ENCODE results near the gene SPRR2B. TPM values are rescaled to one million over a fixed set of nuclear protein-coding genes. Genes with fewer than 3 reads are reported as not detected.
"Not testable (repeated sequence)": the region's sequence is repeated elsewhere in the genome, so short reads cannot be mapped to it uniquely, and the experiment has no call there.

The SPRR2B gene
- polyA plus RNA-seq, 1 donor = not detected

DNA sequence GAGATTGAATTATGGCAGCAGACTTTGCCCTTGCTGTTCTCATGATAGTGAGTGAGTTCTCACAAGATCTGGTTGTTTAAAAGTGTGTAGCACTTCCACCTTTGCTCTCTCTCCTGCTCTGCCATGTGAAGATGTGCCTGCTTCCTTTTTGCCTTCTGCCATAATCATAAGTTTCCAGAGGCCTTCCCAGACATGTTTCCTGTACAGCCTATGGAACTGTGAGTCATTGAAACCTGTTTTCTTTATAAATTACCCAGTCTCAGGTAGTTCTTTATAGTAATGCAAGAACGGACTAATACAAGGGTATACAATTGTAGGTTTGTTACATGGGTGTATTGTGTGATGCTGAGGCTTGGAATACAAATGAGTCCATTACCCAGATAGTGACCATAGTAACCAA, 36.2 kb downstream of the SPRR2B start:
- no peak for DNase-seq (ENCODE audit: low read depth)

DNA sequence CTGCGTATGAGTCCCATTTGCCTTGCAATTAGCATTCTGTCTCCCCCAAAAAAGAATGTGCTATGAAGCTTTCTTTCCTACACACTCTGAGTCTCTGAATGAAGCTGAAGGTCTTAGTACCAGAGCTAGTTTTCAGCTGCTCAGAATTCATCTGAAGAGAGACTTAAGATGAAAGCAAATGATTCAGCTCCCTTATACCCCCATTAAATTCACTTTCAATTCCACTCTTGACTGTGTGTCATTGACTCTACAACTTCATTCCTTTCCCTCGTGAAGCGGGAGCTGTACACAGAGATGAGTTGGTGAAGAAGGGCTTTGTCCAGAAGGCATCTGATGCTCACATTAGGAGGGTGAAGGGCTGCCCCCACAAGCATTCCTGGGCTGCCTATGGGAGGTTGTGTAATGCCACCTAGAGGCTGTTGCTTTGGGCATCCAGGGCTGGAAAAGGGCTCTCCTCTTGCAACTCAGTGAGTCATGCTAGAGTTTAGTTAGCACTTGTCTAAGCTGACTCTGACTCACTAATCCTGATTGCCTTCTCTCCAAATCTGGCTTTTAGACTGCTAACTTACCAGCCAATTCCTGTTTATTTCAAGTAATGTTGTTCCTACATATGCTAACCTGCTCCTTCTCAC, 38.6 kb downstream of the SPRR2B start:
- no peak for DNase-seq (ENCODE audit: low read depth)

DNA sequence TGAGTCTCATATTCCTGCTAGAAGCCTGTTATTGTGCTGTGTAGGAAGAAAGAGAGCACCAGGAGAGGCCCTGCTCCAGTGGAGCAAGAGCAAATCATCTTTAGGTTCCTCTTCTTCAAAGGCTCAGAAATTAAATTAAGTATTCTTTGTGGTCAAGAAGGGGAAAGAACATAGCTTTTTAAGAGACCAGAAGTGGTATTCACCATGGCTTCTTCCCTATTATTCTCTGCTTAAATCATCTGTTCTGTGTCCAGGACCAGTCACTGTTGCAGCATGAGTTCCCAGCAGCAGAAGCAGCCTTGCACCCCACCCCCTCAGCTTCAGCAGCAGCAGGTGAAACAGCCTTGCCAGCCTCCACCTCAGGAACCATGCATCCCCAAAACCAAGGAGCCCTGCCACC, 39.3 kb downstream of the SPRR2B start:
- no peak for DNase-seq (ENCODE audit: low read depth)

DNA sequence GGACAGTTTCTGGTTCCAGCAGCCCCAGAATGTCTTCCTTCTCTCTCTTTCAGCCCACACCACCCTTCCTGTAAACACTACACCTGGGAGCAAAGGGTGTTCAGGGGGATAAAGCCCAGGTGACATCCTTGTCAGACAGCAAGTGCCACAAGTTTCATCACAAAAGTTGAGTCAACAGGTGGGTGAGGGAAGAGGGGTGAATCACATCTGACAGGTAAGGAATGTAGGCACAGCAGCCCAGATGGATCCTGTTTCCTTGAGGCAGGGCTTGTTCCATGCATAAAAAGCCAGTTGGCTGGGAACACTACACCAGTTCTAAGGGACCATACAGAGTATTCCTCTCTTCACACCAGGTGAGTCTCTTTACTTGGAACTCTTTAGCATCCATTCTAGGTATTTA, 40.5 kb downstream of the SPRR2B start, which contains the start of gene SPRR1B:
SPRR1B (plus strand) TSS at position 309 of the 400 bp plus-strand sequence. CDS start 1,143 bp downstream, outside the sequence.
- no peak for DNase-seq (ENCODE audit: low read depth)

DNA sequence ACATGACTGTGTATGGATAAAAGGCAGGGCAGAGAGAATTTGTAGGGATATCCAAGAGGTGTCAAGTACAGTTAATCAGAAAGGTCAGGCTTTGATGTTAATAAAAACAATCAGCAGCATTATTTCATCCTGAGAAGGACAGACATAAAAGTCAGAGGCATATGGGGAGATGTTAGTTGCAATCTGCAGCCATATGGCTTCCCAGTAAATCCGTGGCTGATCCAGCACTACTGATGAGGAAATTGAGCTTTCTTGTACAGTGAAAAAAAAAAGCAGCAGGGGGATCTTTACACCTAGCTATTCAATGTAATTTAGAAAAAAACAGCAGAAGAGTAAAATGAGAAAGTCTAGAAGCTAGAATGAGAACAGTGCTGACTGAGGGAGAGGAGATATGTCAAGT, 42.6 kb downstream of the SPRR2B start:
- no peak for DNase-seq (ENCODE audit: low read depth)

DNA sequence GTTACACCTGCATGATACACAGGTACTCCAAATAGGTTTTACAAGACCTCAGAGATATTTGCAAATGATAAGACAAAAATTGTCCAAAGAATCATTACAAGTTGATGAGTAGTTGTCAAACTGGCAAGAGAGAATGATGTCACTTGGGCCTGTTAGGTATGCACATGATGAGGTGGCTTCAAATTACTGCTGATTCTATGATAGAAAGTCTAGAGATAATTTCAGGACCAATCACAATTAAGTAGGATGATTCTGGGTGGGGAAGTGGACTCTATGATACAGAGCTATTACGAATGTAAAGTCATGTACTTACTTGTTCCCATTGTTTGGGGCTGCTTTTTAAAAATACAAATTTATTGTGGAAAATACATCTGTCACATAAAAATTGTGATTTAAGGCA, 45.6 kb downstream of the SPRR2B start:
- no peak for DNase-seq (ENCODE audit: low read depth)

DNA sequence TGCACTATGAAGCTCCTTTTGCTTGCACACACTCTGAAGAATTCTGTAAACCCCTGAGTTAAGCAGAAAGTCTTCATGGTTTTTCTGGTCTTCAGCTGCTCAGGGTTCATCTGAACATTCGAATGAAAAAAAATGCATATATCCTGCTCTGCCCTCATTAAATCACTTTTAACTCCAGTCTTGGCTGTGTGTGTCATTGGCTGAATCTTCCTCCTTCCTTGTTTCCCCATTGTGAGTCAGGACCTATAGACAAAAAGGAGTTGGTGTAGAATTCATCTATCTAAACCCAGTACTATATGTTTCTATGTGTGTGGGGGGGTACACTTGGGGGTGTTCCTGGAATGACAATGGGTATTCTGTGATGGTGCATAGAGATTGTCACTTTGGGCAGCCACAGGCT, 47.0 kb downstream of the SPRR2B start:
- no peak for DNase-seq (ENCODE audit: low read depth)

DNA sequence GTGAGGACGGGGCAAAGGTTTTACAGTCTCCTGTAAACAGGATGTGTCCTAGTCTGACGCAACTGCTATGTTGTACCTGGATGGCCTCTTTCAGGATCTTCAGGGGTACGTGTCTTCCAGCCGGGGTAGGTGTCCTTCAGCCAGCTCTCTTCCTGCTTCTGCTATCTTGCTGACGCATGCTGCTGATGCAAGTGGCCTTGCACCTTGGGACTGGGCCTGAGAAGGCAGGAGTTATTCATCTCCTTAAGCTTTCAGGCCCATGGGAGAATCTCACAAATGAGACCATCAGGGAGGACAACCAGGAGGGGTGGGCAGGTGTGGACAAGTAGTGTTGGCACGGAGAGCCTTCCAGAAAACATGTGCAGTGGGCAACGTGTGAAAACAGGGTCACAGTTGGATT, 48.3 kb downstream of the SPRR2B start:
- DNase-seq (ENCODE audit: low read depth) = no peak

DNA sequence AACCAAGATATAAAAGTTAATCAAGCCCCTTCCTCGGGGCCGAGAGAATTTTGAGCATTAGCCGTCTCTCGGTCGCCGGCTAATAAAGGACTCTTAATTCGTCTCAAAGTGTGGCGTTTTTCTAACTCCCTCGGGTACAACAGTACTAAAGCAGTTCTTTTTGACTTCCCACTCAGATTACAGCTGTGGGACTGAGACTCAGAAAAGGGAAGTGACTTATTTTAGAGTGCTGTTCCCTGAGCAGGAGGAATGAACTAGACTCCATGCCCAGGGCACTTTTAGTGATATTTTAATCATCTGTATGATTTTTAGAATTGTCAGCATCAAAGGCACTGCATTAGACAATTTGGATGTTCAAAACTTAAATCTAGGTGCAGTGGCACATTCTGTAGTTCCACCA, 49.1 kb downstream of the SPRR2B start:
- not testable (repeated sequence) for DNase-seq (ENCODE audit: low read depth)

DNA sequence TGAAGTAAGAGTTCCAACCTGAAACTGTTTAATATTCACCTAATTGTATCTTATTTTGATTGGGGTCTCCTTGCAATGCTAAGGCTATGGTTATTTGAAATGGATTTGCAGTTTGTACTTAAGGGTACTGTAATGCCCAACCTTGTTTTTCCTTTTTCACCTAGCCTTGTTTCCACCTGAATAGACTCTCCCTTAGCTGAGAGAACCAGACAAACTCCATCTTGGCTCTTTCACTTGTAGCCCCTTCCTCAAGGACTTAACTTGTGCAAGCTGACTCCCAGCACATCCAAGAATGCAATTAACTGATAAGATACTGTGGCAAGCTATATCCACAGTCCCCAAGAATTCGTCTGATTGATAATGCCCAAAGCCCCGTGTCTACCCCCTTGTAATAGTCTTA, 49.6 kb downstream of the SPRR2B start:
- DNase-seq (ENCODE audit: low read depth) = not testable (repeated sequence)

Other genes starting within 250 kb of the SPRR2B start
- gene LCE1A, start 244.1 kb downstream of the SPRR2B start, polyA plus RNA-seq (ENCODE audit: insufficient read length) = not detected
- not detected for gene LCE6A, start 228.8 kb downstream of the SPRR2B start, polyA plus RNA-seq (ENCODE audit: insufficient read length)
- gene LCE7A, start 211.6 kb downstream of the SPRR2B start, polyA plus RNA-seq (ENCODE audit: insufficient read length) = not detected
- gene SMCP, start 193.3 kb downstream of the SPRR2B start, polyA plus RNA-seq (ENCODE audit: insufficient read length) = not detected
- gene IVL, start 163.1 kb downstream of the SPRR2B start, polyA plus RNA-seq (ENCODE audit: insufficient read length) = not detected
- not detected for gene SPRR5, start 124.4 kb downstream of the SPRR2B start, polyA plus RNA-seq (ENCODE audit: insufficient read length)
- not detected for gene SPRR4, start 101.0 kb downstream of the SPRR2B start, polyA plus RNA-seq (ENCODE audit: insufficient read length)
- gene SPRR1A, start 87.5 kb downstream of the SPRR2B start, polyA plus RNA-seq (ENCODE audit: insufficient read length) = not detected
- not detected for gene SPRR3, start 69.9 kb downstream of the SPRR2B start, polyA plus RNA-seq (ENCODE audit: insufficient read length)
- not detected for gene SPRR1B, start 40.4 kb downstream of the SPRR2B start, polyA plus RNA-seq (ENCODE audit: insufficient read length)
- not detected for gene SPRR2D, start 30.5 kb downstream of the SPRR2B start, polyA plus RNA-seq (ENCODE audit: insufficient read length)
- gene SPRR2A, start 14.1 kb downstream of the SPRR2B start, polyA plus RNA-seq (ENCODE audit: insufficient read length) = not detected
- gene SPRR2E, start 22.9 kb upstream of the SPRR2B start, polyA plus RNA-seq (ENCODE audit: insufficient read length) = not detected
- gene SPRR2F, start 41.9 kb upstream of the SPRR2B start, polyA plus RNA-seq (ENCODE audit: insufficient read length) = not detected
- gene SPRR2G, start 79.3 kb upstream of the SPRR2B start, polyA plus RNA-seq (ENCODE audit: insufficient read length) = not detected
- not detected for gene LELP1, start 131.8 kb upstream of the SPRR2B start, polyA plus RNA-seq (ENCODE audit: insufficient read length)
- not detected for gene PRR9, start 146.0 kb upstream of the SPRR2B start, polyA plus RNA-seq (ENCODE audit: insufficient read length)
- not detected for gene LORICRIN, start 188.1 kb upstream of the SPRR2B start, polyA plus RNA-seq (ENCODE audit: insufficient read length)
- gene PGLYRP3, start 241.3 kb upstream of the SPRR2B start, polyA plus RNA-seq (ENCODE audit: insufficient read length) = not detected

Data from forelimb muscle (tissue), 1 donor.